Suprapubic skin (tissue), 4 donors: Measurements from ENCODE around the gene TIPARP. TPM values are rescaled to one million over a fixed set of nuclear protein-coding genes. Genes with fewer than 3 reads are reported as not detected.

ENCODE experiments used
- DNase-seq, 2 donors: peaks; one replicate each; pipeline ENCODE4 v3.0.0-alpha.2; 2019; ENCODE audit warnings: low spot score in 2 of 2
- H3K27ac ChIP-seq: fragments of 200-600 bp; sonication (generic); one replicate; pipeline ENCODE4 v1.5.1; 2019
- H3K27me3 ChIP-seq: fragments of 200-600 bp; sonication (generic); one replicate; pipeline ENCODE4 v1.5.1; 2019
- H3K36me3 ChIP-seq: fragments of 200-600 bp; sonication (generic); one replicate; pipeline ENCODE4 v1.5.1; 2019
- H3K4me1 ChIP-seq: fragments of 200-600 bp; sonication (generic); one replicate; pipeline ENCODE4 v1.5.1; 2019
- H3K4me3 ChIP-seq: fragments of 200-600 bp; sonication (generic); one replicate; pipeline ENCODE4 v1.5.1; 2019; ENCODE audit warnings: mild to moderate bottlenecking
- H3K9me3 ChIP-seq: fragments of 200-600 bp; sonication (generic); one replicate; pipeline ENCODE4 v1.5.1; 2019
- CTCF ChIP-seq, 2 donors: fragments of 200-600 bp in 1 of 2; fragments of 450-650 bp in 1 of 2; sonication (generic) in 1 of 2; IDR thresholded peaks; one replicate each; pipeline ENCODE4 v1.5.1; 2016 to 2019; ENCODE audit warnings: antibody characterized with exemption in 2 of 2, mild to moderate bottlenecking in 1 of 2, moderate library complexity in 1 of 2
- EP300 ChIP-seq: sonication (generic); formaldehyde crosslinking; IDR thresholded peaks from one replicate; pipeline ENCODE4 v1.6.1; 2017; ENCODE audit warnings: antibody characterized with exemption
- POLR2A ChIP-seq, 2 donors: fragments of 450-650 bp; IDR thresholded peaks; one replicate each; pipeline ENCODE4 v1.6.1; 2017; ENCODE audit warnings: antibody characterized with exemption in 2 of 2, mild to moderate bottlenecking in 2 of 2, moderate library complexity in 2 of 2
- POLR2AphosphoS5 ChIP-seq, 3 donors: sonication (generic); formaldehyde crosslinking; IDR thresholded peaks; one replicate each; pipeline ENCODE4 v1.6.1; 2017; ENCODE audit warnings: antibody characterized with exemption in 3 of 3
- WGBS: methylation state at CpG from one replicate; pipeline ENCODE4 v1.1.5; 2018; 5-methylcytosine and 5-hydroxymethylcytosine counted together
- total RNA-seq, 4 donors: library from RNA; depleted of rRNA; stranded (reverse); fragments of >200 nt; gene quantifications; one replicate each; pipeline ENCODE4 v1.1.0, GENCODE V29; 2016

The TIPARP gene
- total RNA-seq, 4 donors from 2014 or later, result 85.5 to 152 (median 140) TPM

GRCh38 chr3:156750874-156751245 lies 76.5 kb downstream of the TIPARP start:
- peak overlapping the region; percentile 43 for H3K27ac ChIP-seq

GRCh38 chr3:156751461-156752025 lies 77.2 kb downstream of the TIPARP start:
- H3K9me3 ChIP-seq, result no peaks in the 10 kb centered on the region
- 20% methylated on average over 15 of the region's 15 CpGs for WGBS
- no peaks in the 10 kb centered on the region for H3K36me3 ChIP-seq
- H3K27me3 ChIP-seq, result no peaks in the 10 kb centered on the region
- peak overlapping the region; percentile 43 for H3K27ac ChIP-seq
- peak overlapping the region; percentile 20 for H3K4me3 ChIP-seq
- no peak for TF ChIP-seq EP300
- no peak for TF ChIP-seq CTCF (IDR thresholded peaks at IDR 0.05)
- TF ChIP-seq POLR2AphosphoS5 (IDR thresholded peaks at IDR 0.05), result no peak
- no peak for TF ChIP-seq POLR2A (IDR thresholded peaks at IDR 0.05)
- peak; percentile 78 to 85 for DNase-seq
- H3K4me1 ChIP-seq, result peaks cover 22% of the 10 kb centered on the region

More at GRCh38 chr3:156750874-156751245, 76.5 kb downstream of the TIPARP start:
- Histone ChIP-seq H3K27me3 (no peaks in the 10 kb centered on the region), H3K36me3 (no peaks in the 10 kb centered on the region), H3K4me1 (peaks cover 22% of the 10 kb centered on the region), H3K4me3 (peak overlapping the region; percentile 20), H3K9me3 (no peaks in the 10 kb centered on the region)
- TF ChIP-seq POLR2A (IDR thresholded peaks at IDR 0.05) (no peak), EP300 (no peak), CTCF (IDR thresholded peaks at IDR 0.05) (no peak), POLR2AphosphoS5 (IDR thresholded peaks at IDR 0.05) (no peak)
- no peak for DNase-seq
- 89% methylated on average over 4 of the region's 4 CpGs for WGBS

Other genes starting within 250 kb of the TIPARP start
- 10 to 100 TPM; 56.4 to 72.9 (median 62.4) TPM for gene SSR3, start 119.5 kb upstream of the TIPARP start, total RNA-seq
- 1 to 10 TPM; 1.0 to 3.4 (median 1.5) TPM for gene LEKR1, start 151.8 kb downstream of the TIPARP start, total RNA-seq